IPS-20b (cell line): ENCODE results near the gene DENND1A.
"Not testable (repeated sequence)": the region's sequence is repeated elsewhere in the genome, so short reads cannot be mapped to it uniquely, and the experiment has no call there.

ENCODE experiments used
- H3K27ac ChIP-seq: one replicate; pipeline ENCODE4 v1.5.1; 2013; ENCODE audit warnings: low read length
- H3K27me3 ChIP-seq: 2 replicates; pipeline ENCODE4 v1.6.1; 2013; ENCODE audit warnings: mild to moderate bottlenecking, low read length, inconsistent platforms; ENCODE audit not compliant: insufficient read depth
- H3K36me3 ChIP-seq: 2 replicates; pipeline ENCODE4 v1.6.1; 2013; ENCODE audit warnings: low read depth, mild to moderate bottlenecking, inconsistent platforms, low read length, moderate library complexity; ENCODE audit not compliant: insufficient read depth
- H3K4me1 ChIP-seq: 2 replicates; pipeline ENCODE4 v1.6.1; 2013; ENCODE audit warnings: mild to moderate bottlenecking, control low read depth, inconsistent platforms, low read length, moderate library complexity; ENCODE audit not compliant: insufficient read depth
- H3K4me3 ChIP-seq: 2 replicates; pipeline ENCODE4 v1.5.1; 2013; ENCODE audit warnings: mild to moderate bottlenecking, low read length, inconsistent platforms
- H3K9ac ChIP-seq: 2 replicates; pipeline ENCODE4 v1.6.1; 2013; ENCODE audit warnings: low read depth, mild to moderate bottlenecking, inconsistent platforms, low read length, moderate library complexity
- H3K9me3 ChIP-seq: 2 replicates; pipeline ENCODE4 v1.6.1; 2013; ENCODE audit warnings: mild to moderate bottlenecking, low read depth, low read length, inconsistent platforms; ENCODE audit not compliant: insufficient read depth

Gene DENND1A, protein sequence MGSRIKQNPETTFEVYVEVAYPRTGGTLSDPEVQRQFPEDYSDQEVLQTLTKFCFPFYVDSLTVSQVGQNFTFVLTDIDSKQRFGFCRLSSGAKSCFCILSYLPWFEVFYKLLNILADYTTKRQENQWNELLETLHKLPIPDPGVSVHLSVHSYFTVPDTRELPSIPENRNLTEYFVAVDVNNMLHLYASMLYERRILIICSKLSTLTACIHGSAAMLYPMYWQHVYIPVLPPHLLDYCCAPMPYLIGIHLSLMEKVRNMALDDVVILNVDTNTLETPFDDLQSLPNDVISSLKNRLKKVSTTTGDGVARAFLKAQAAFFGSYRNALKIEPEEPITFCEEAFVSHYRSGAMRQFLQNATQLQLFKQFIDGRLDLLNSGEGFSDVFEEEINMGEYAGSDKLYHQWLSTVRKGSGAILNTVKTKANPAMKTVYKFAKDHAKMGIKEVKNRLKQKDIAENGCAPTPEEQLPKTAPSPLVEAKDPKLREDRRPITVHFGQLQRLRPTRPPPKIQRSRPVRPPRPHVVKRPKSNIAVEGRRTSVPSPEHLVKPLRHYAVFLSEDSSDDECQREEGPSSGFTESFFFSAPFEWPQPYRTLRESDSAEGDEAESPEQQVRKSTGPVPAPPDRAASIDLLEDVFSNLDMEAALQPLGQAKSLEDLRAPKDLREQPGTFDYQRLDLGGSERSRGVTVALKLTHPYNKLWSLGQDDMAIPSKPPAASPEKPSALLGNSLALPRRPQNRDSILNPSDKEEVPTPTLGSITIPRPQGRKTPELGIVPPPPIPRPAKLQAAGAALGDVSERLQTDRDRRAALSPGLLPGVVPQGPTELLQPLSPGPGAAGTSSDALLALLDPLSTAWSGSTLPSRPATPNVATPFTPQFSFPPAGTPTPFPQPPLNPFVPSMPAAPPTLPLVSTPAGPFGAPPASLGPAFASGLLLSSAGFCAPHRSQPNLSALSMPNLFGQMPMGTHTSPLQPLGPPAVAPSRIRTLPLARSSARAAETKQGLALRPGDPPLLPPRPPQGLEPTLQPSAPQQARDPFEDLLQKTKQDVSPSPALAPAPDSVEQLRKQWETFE

DNA sequence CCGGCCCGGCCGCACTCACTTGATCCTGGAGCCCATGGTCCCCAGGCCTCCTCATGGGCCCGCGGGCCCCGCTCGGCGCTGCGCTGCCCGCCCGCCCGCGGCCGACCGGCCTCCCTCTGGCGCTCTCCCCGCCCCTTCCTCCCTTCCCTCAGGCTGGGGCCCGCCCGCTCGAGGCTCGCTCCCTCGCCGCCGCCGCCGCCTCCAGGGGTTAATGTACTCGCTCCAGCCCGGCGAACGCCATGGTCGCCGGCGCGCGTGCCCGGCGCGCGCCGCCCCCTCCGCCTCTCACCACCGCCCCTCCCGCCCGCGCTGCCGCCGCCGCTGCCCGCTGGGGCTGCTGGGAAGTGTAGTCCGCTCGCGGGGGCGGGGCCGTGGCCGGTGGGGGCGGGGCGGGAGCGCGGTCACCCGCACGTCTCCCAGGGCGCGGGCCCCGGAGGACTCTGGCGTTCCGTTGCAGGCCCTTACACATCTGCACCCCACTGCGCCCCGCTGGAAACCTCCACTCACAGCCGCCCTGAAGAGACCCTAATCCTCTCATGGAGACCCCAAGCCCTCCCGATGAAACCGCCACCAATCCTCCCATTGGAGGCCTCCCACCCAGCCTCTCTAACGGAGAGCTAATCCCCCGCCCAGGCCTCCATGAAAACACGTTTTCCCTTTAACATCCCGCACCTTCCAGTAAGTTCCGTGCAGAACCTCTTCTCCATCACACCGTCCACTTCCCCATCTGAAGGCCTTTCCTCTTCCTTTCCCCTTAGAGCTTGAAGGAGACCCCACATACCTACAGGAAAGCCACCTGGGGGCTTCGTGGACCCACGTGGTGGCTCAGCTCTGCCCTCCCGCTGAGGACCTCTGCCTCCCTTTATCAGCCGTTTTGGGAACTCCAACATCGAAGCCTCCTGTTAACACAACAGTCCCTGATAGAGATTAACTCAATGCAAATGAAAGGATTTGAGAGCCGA, at the start of gene DENND1A:
DENND1A (minus strand) TSS at position 257 of the 962 bp plus-strand sequence; CDS start at position 36, 221 bp downstream.
- H3K9me3 ChIP-seq: no peaks in the 10 kb centered on the region
- no peaks in the 10 kb centered on the region for H3K36me3 ChIP-seq
- peak within 1 kb of the TSS; percentile 78; the same call in 1 of the 2 replicates for H3K9ac ChIP-seq
- H3K27me3 ChIP-seq: peaks cover 21% of the 10 kb centered on the region
- peaks cover 39% of the 10 kb centered on the region for H3K4me1 ChIP-seq
- H3K4me3 ChIP-seq: peak within 1 kb of the TSS; percentile 88
- no peak within 1 kb of the TSS for H3K27ac ChIP-seq

- H3K36me3 ChIP-seq: no peaks in the 10 kb centered on the region
- no peak overlapping the region for H3K9ac ChIP-seq
- no peaks in the 10 kb centered on the region for H3K4me1 ChIP-seq
- no peak overlapping the region for H3K27ac ChIP-seq
- peaks cover 70% of the 10 kb centered on the region for H3K27me3 ChIP-seq
- H3K9me3 ChIP-seq: no peaks in the 10 kb centered on the region
- H3K4me3 ChIP-seq: no peak overlapping the region
Measured at GRCh38 chr9:123978981-123979380, 49.1 kb upstream of the DENND1A start.

DNA sequence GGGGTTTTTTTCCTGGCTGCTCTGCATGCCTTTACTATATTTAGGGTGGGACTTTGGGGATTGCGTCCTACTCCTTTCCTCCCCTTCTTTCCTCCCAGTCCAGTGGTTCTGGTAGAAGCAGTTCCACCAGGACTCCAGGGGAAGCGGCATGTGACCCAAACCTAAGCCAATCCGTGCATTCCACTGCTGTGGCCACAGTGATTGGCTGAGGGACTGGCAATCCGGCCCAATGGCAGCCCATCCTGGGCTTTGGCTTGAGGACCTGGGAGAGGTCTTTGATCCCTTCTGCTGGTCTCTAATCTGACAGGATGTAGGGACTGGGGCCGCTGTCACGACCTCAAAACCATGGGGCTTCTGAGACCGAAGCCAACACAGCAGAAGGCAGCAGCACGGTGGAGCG, 46.7 kb upstream of the DENND1A start:
- H3K9me3 ChIP-seq: peaks cover 12% of the 10 kb centered on the region; the same call in 1 of the 2 replicates
- not testable (repeated sequence) for H3K4me3 ChIP-seq, H3K9ac ChIP-seq, H3K36me3 ChIP-seq, H3K4me1 ChIP-seq, H3K27ac ChIP-seq
- H3K27me3 ChIP-seq: peaks cover 47% of the 10 kb centered on the region

DNA sequence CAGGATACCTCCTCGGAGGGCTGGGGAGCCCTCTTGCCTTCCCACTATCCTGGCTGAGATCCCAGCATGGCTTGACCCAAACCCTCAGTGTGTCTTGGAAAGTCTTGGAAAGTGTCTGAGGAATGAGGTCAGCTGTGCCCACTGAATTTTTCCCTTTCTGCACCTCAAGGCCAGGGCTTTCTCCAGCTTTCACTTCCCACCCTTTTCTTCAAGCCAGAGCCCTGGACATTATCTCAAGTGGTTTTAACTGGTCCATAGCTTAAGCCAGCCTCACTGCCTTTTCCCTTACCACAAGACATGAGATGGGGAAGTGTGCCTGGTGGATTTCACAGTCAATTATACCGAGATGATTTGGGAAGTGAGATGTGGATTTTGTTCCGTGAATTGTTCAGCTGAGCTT, 45.9 kb upstream of the DENND1A start:
- no peak overlapping the region for H3K27ac ChIP-seq
- peaks cover 12% of the 10 kb centered on the region; the same call in 1 of the 2 replicates for H3K9me3 ChIP-seq
- no peak overlapping the region for H3K4me3 ChIP-seq
- no peak overlapping the region for H3K9ac ChIP-seq
- no peaks in the 10 kb centered on the region for H3K36me3 ChIP-seq
- H3K27me3 ChIP-seq: peaks cover 40% of the 10 kb centered on the region
- no peaks in the 10 kb centered on the region for H3K4me1 ChIP-seq

DNA sequence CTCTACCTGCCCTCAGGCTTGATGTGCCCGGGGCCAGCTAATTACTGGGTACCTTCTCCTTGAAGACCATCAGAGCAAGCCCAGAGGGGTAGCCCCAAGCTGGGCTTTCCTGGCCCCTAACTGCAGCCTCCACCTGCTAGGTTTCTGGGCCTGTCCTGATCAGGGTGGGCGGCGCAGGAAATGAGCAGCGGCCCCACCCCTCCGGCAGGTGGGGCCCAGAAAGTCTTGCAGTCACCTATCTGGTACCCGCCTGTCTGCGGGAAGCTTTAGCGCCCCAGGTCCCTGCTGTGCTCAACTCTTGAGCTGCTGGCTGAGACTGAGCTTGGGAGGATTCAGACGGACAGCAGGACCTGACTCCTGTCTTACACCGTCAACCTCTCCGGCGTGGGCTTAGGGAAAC, 44.5 kb upstream of the DENND1A start:
- no peak overlapping the region for H3K4me3 ChIP-seq
- no peak overlapping the region for H3K9ac ChIP-seq
- peaks cover 12% of the 10 kb centered on the region; the same call in 1 of the 2 replicates for H3K9me3 ChIP-seq
- H3K36me3 ChIP-seq: no peaks in the 10 kb centered on the region
- no peak overlapping the region for H3K27ac ChIP-seq
- H3K27me3 ChIP-seq: peaks cover 26% of the 10 kb centered on the region; the same call in 1 of the 2 replicates
- no peaks in the 10 kb centered on the region for H3K4me1 ChIP-seq

DNA sequence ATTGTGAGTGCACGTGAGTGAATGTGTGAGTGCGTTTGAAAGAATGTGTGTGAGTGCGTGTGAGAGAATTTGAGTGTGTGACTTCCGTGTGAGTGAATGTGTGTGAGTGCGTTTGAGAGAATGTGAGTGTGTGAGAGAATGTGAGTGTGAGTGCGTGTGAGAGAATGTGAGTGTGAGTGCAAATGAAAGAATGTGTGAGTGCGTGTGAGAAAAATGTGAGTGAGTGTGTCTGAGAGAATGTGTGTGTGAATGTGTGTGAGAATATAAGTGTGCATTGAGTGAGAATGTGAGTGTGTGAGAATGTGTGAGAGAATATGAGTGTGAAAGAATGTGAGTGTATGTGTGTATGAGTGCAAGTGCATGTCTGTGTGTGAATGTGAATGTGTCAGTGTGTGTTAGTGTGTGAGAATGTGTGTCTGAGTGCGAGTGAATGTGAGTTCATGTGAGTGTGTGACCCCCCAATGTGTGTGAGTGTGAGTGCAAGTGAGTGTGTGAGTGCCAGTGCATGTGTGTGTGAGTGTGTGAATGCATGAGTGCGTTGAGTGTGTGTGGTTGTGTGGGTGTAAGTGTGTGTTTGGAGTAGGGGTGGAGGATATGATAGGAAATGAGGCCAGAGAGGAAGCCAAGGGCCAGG, 43.8 kb upstream of the DENND1A start:
- peaks cover 12% of the 10 kb centered on the region; the same call in 1 of the 2 replicates for H3K9me3 ChIP-seq
- no peaks in the 10 kb centered on the region for H3K4me1 ChIP-seq
- H3K9ac ChIP-seq: no peak overlapping the region
- no peak overlapping the region for H3K27ac ChIP-seq
- peaks cover 19% of the 10 kb centered on the region; the same call in 1 of the 2 replicates for H3K27me3 ChIP-seq
- H3K36me3 ChIP-seq: no peaks in the 10 kb centered on the region
- H3K4me3 ChIP-seq: no peak overlapping the region

DNA sequence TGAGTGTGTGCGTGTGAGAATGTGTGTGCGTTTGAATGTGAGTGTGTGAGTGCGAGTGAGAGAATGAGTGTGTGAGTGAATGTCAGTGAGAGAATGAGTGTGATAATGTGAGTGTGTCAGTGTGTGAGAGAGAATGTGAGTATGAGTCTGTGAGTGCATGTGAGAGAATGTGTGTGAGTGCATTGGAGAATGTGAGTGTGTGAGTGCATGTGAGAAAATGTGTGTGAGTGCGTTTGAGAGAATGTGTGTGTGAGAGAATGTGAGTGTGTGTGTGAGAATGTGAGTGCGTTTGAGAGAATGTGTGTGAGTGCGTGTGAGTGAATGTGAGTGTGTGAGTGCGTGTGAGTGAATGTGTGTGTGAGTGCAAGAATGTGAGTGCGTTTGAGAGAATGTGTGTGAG, 42.7 kb upstream of the DENND1A start:
- Histone ChIP-seq H3K36me3 (no peaks in the 10 kb centered on the region), H3K27me3 (peaks cover 19% of the 10 kb centered on the region; the same call in 1 of the 2 replicates), H3K9me3 (peaks cover 12% of the 10 kb centered on the region; the same call in 1 of the 2 replicates), H3K27ac (no peak overlapping the region), H3K4me3 (no peak overlapping the region), H3K4me1 (no peaks in the 10 kb centered on the region), H3K9ac (no peak overlapping the region)

- H3K9ac ChIP-seq: no peak overlapping the region
Measured at GRCh38 chr9:123967323-123967722, 37.4 kb upstream of the DENND1A start.

GRCh38 chr9:123965801-123966686, 36.1 kb upstream of the DENND1A start:
- H3K27ac ChIP-seq: no peak overlapping the region

More at GRCh38 chr9:123967323-123967722, 37.4 kb upstream of the DENND1A start:
- Histone ChIP-seq H3K27me3 (no peaks in the 10 kb centered on the region; the same call in 1 of the 2 replicates), H3K27ac (no peak overlapping the region), H3K4me3 (no peak overlapping the region), H3K36me3 (no peaks in the 10 kb centered on the region), H3K4me1 (no peaks in the 10 kb centered on the region), H3K9me3 (peaks cover 4% of the 10 kb centered on the region; the same call in 1 of the 2 replicates)

More at GRCh38 chr9:123965801-123966686, 36.1 kb upstream of the DENND1A start:
- no peak overlapping the region for H3K4me3 ChIP-seq
- no peaks in the 10 kb centered on the region for H3K36me3 ChIP-seq
- H3K4me1 ChIP-seq: no peaks in the 10 kb centered on the region
- no peak overlapping the region for H3K9ac ChIP-seq
- H3K9me3 ChIP-seq: no peaks in the 10 kb centered on the region
- H3K27me3 ChIP-seq: no peaks in the 10 kb centered on the region; the same call in 1 of the 2 replicates
